SK-N-SH treated with all-trans-retinoic acid at 6 μM for 48 hours (cell line): ENCODE data around the gene FBN3.

Experiments used
- ATAC-seq: fragments of 200-7000 bp; cut with Tn5 transposase; 3 replicates; pipeline ENCODE4 v1.9.1; 2020; ENCODE audit warnings: mild to moderate bottlenecking, moderate library complexity
- BACH2 ChIP-seq: fragments of 250-450 bp; sonication (Bioruptor Pico); IDR thresholded peaks from 2 replicates; pipeline ENCODE4 v1.9.0; 2021; ENCODE audit warnings: mild to moderate bottlenecking, borderline replicate concordance
- CSDC2 ChIP-seq: fragments of 250-450 bp; sonication (Bioruptor Pico); IDR thresholded peaks from 2 replicates; pipeline ENCODE4 v1.5.0; 2020; ENCODE audit warnings: mild to moderate bottlenecking, moderate library complexity
- ESRRG ChIP-seq: fragments of 250-450 bp; sonication (Bioruptor Pico); IDR thresholded peaks from 2 replicates; pipeline ENCODE4 v1.6.1; 2021; ENCODE audit warnings: mild to moderate bottlenecking
- GLIS3 ChIP-seq: fragments of 250-450 bp; sonication (Bioruptor Pico); IDR thresholded peaks from 2 replicates; pipeline ENCODE4 v1.5.0; 2020; ENCODE audit warnings: mild to moderate bottlenecking, moderate library complexity
- ISL1 ChIP-seq: fragments of 250-450 bp; sonication (Bioruptor Pico); IDR thresholded peaks from 2 replicates; pipeline ENCODE4 v2.1.2; 2022; ENCODE audit warnings: mild to moderate bottlenecking, moderate library complexity
- OSR1 ChIP-seq: fragments of 250-450 bp; sonication (Bioruptor Pico); IDR thresholded peaks from 2 replicates; pipeline ENCODE4 v1.8.0; 2022; ENCODE audit warnings: moderate library complexity, mild to moderate bottlenecking, inconsistent platforms
- PPARA ChIP-seq: fragments of 250-450 bp; sonication (Bioruptor Pico); IDR thresholded peaks from 2 replicates; pipeline ENCODE4 v1.5.0; 2020; ENCODE audit warnings: mild to moderate bottlenecking, borderline replicate concordance
- RARB ChIP-seq: fragments of 250-450 bp; sonication (Bioruptor Pico); IDR thresholded peaks from 2 replicates; pipeline ENCODE4 v1.8.0; 2021; ENCODE audit warnings: mild to moderate bottlenecking, moderate library complexity
- SNAI2 ChIP-seq: fragments of 250-450 bp; sonication (Bioruptor Pico); IDR thresholded peaks from 2 replicates; pipeline ENCODE4 v1.5.0; 2020; ENCODE audit warnings: mild to moderate bottlenecking, moderate library complexity
- TCF4 ChIP-seq: fragments of 250-450 bp; sonication (Bioruptor Pico); IDR thresholded peaks from 2 replicates; pipeline ENCODE4 v1.8.0; 2021; ENCODE audit warnings: mild to moderate bottlenecking, moderate library complexity, borderline replicate concordance
- TOX ChIP-seq: fragments of 250-450 bp; sonication (Bioruptor Pico); IDR thresholded peaks from 2 replicates; pipeline ENCODE4 v1.8.0; 2021; ENCODE audit warnings: mild to moderate bottlenecking, moderate library complexity, borderline replicate concordance
- ZC3H10 ChIP-seq: fragments of 250-450 bp; sonication (Bioruptor Pico); IDR thresholded peaks from 2 replicates; pipeline ENCODE4 v1.5.1; 2021; ENCODE audit warnings: mild to moderate bottlenecking, moderate library complexity
- ZFP30 ChIP-seq: fragments of 450-650 bp; formaldehyde crosslinking; IDR thresholded peaks from 2 replicates; pipeline ENCODE4 v1.5.0; 2022; ENCODE audit warnings: mild to moderate bottlenecking, moderate library complexity
- ZNF565 ChIP-seq: fragments of 450-650 bp; formaldehyde crosslinking; conservative IDR thresholded peaks from 2 replicates; pipeline ENCODE4 v1.5.0; 2020; ENCODE audit warnings: low read depth, mild to moderate bottlenecking, moderate library complexity
- ZNF70 ChIP-seq: fragments of 450-650 bp; formaldehyde crosslinking; IDR thresholded peaks from 2 replicates; pipeline ENCODE4 v1.5.0; 2020; ENCODE audit warnings: mild to moderate bottlenecking, moderate library complexity
- ZNF8 ChIP-seq: fragments of 450-650 bp; formaldehyde crosslinking; IDR thresholded peaks from 2 replicates; pipeline ENCODE4 v1.5.0; 2020; ENCODE audit warnings: mild to moderate bottlenecking, moderate library complexity
- TF ChIP-seq, protein P1 (sequence below): fragments of 250-450 bp; sonication (Bioruptor Pico); IDR thresholded peaks from 2 replicates; pipeline ENCODE4 v1.8.0; 2020; ENCODE audit warnings: mild to moderate bottlenecking, moderate library complexity, borderline replicate concordance
- TF ChIP-seq, protein P2 (sequence below): fragments of 250-450 bp; sonication (Bioruptor Pico); IDR thresholded peaks from 2 replicates; pipeline ENCODE4 v1.8.0; 2021; ENCODE audit warnings: low read depth, mild to moderate bottlenecking, moderate library complexity, borderline replicate concordance
- TF ChIP-seq, protein P3 (sequence below): fragments of 250-450 bp; sonication (Bioruptor Pico); IDR thresholded peaks from 2 replicates; pipeline ENCODE4 v1.5.1; 2020; ENCODE audit warnings: low read depth, mild to moderate bottlenecking, moderate library complexity
- TF ChIP-seq, protein P4 (sequence below): fragments of 250-450 bp; sonication (Bioruptor Pico); IDR thresholded peaks from 2 replicates; pipeline ENCODE4 v1.5.1; 2021; ENCODE audit warnings: mild to moderate bottlenecking, moderate library complexity
- TF ChIP-seq, protein P5 (sequence below): fragments of 250-450 bp; sonication (Bioruptor Pico); IDR thresholded peaks from 2 replicates; pipeline ENCODE4 v1.5.0; 2020; ENCODE audit warnings: mild to moderate bottlenecking, moderate library complexity

The FBN3 gene

DNA sequence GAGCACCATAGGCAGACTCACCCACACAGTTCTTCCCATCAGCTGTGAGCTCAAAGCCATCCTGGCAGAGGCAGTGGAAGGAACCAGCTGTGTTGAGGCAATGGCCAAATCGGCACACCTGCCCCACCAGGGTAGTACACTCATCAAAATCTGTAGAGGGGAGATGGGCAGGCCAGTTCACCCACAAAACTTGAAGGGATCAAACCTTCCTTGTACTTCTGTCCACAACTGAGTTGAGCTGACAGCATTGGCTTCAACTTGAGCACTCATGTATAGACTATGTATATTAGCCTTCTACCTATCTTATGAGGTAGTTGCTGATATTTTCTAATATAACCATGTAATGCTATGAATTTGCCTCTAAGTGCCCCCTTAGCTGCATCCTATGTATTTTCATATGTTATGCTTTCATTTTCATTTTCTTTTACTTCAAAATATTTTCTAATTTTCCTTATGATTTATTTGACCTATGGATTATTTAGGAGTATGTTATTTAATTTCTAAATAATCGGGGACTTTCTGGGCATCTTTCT lies 54.0 kb downstream of the FBN3 start:
- TF ChIP-seq ZC3H10 (CRISPR knock-in tag) = no peak
- TF ChIP-seq ESRRG = no peak
- TF ChIP-seq, protein P1, sequence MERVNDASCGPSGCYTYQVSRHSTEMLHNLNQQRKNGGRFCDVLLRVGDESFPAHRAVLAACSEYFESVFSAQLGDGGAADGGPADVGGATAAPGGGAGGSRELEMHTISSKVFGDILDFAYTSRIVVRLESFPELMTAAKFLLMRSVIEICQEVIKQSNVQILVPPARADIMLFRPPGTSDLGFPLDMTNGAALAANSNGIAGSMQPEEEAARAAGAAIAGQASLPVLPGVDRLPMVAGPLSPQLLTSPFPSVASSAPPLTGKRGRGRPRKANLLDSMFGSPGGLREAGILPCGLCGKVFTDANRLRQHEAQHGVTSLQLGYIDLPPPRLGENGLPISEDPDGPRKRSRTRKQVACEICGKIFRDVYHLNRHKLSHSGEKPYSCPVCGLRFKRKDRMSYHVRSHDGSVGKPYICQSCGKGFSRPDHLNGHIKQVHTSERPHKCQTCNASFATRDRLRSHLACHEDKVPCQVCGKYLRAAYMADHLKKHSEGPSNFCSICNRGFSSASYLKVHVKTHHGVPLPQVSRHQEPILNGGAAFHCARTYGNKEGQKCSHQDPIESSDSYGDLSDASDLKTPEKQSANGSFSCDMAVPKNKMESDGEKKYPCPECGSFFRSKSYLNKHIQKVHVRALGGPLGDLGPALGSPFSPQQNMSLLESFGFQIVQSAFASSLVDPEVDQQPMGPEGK (CRISPR knock-in tag) = no peak
- no peak for TF ChIP-seq ZFP30 (CRISPR knock-in tag)
- TF ChIP-seq TCF4 (CRISPR knock-in tag) = no peak
- no peak for TF ChIP-seq PPARA (CRISPR knock-in tag)
- TF ChIP-seq ZNF565 (CRISPR knock-in tag) = no peak
- TF ChIP-seq, protein P2, sequence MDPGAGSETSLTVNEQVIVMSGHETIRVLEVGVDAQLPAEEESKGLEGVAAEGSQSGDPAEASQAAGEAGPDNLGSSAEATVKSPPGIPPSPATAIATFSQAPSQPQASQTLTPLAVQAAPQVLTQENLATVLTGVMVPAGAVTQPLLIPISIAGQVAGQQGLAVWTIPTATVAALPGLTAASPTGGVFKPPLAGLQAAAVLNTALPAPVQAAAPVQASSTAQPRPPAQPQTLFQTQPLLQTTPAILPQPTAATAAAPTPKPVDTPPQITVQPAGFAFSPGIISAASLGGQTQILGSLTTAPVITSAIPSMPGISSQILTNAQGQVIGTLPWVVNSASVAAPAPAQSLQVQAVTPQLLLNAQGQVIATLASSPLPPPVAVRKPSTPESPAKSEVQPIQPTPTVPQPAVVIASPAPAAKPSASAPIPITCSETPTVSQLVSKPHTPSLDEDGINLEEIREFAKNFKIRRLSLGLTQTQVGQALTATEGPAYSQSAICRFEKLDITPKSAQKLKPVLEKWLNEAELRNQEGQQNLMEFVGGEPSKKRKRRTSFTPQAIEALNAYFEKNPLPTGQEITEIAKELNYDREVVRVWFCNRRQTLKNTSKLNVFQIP = no peak
- ATAC-seq = no peak

DNA sequence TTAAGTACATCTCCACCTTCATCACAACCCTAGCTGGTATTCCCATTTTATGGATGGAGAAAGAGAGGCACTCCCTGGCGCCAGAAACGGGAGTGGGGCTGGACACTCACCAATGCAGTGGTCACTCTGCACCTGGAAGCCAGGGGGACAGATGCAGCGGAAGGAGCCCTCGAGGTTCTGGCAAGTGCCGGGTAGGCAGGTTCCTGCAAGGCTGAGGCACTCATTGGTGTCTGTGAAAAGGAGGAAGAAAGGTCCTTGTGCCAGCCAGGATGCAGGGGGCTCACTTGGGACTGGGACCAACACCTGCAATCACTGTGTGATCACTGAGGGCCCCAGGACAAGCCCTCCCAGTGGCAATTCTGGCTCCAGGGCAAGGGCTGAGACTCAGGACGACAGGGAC lies 55.1 kb downstream of the FBN3 start:
- no peak for ATAC-seq
- TF ChIP-seq RARB (no peak), ESRRG (no peak), ZNF8 (CRISPR knock-in tag) (no peak), ZNF565 (CRISPR knock-in tag) (no peak), ZNF70 (no peak), BACH2 (CRISPR knock-in tag) (no peak), TOX (CRISPR knock-in tag) (no peak), TCF4 (CRISPR knock-in tag) (no peak), GLIS3 (CRISPR knock-in tag) (no peak)

DNA sequence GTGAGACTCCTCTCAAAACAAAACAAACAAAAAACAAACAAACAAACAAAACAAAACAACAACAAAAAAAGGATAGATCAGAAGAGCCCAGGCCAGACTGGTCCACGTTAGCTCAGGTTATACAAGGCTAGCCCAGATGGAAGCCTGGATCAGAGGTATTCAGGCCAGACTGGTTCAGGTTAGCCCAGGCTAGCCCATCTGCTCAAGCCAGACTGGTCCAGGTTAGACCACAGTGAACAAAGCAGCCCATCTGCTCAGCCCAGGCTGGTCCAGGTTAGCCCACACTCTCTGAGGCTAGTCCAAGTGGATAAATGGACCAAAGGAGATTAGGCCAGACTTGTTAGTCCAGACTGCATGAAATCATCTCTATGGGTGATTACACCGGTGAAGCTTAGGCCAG lies 55.7 kb downstream of the FBN3 start:
- ATAC-seq = no peak
- TF ChIP-seq CSDC2 (no peak), PPARA (CRISPR knock-in tag) (no peak), ZNF565 (CRISPR knock-in tag) (no peak), ISL1 (no peak), RARB (no peak), TCF4 (CRISPR knock-in tag) (no peak), ZNF8 (CRISPR knock-in tag) (no peak), SNAI2 (CRISPR knock-in tag) (no peak), OSR1 (no peak), ZFP30 (CRISPR knock-in tag) (no peak), ZNF70 (no peak), BACH2 (CRISPR knock-in tag) (no peak), ZC3H10 (CRISPR knock-in tag) (no peak), ESRRG (no peak), TOX (CRISPR knock-in tag) (no peak)
- TF ChIP-seq, protein P3, sequence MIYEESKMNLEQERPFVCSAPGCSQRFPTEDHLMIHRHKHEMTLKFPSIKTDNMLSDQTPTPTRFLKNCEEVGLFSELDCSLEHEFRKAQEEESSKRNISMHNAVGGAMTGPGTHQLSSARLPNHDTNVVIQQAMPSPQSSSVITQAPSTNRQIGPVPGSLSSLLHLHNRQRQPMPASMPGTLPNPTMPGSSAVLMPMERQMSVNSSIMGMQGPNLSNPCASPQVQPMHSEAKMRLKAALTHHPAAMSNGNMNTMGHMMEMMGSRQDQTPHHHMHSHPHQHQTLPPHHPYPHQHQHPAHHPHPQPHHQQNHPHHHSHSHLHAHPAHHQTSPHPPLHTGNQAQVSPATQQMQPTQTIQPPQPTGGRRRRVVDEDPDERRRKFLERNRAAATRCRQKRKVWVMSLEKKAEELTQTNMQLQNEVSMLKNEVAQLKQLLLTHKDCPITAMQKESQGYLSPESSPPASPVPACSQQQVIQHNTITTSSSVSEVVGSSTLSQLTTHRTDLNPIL (CRISPR knock-in tag) = no peak
- TF ChIP-seq, protein P1 (CRISPR knock-in tag) = no peak
- TF ChIP-seq, protein P4, sequence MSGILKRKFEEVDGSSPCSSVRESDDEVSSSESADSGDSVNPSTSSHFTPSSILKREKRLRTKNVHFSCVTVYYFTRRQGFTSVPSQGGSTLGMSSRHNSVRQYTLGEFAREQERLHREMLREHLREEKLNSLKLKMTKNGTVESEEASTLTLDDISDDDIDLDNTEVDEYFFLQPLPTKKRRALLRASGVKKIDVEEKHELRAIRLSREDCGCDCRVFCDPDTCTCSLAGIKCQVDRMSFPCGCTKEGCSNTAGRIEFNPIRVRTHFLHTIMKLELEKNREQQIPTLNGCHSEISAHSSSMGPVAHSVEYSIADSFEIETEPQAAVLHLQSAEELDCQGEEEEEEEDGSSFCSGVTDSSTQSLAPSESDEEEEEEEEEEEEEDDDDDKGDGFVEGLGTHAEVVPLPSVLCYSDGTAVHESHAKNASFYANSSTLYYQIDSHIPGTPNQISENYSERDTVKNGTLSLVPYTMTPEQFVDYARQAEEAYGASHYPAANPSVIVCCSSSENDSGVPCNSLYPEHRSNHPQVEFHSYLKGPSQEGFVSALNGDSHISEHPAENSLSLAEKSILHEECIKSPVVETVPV (CRISPR knock-in tag) = no peak

DNA sequence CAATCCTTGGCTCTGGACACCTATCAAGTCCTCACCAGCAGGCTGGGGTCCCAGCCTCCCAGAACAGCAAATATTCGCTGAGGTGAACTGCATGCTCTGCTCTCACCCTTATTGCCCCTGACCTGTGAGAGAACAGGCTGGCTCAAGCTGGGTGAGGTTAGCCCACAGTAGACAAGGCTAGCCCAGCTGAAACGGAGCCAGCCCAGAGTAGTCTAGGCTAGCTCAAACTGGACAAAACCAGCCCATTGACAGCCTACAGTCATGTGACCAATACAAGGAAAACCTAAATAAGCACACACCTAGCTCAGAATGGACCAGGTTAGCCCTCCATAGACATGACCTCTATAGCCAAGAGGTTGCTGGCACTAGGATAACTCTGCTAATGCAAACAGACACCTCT lies 58.4 kb downstream of the FBN3 start:
- ATAC-seq = no peak
- TF ChIP-seq, protein P4 (CRISPR knock-in tag) = no peak
- no peak for TF ChIP-seq RARB
- no peak for TF ChIP-seq OSR1
- TF ChIP-seq, protein P3 (CRISPR knock-in tag) = no peak
- TF ChIP-seq SNAI2 (CRISPR knock-in tag) = no peak
- no peak for TF ChIP-seq ZC3H10 (CRISPR knock-in tag)
- TF ChIP-seq, protein P5, sequence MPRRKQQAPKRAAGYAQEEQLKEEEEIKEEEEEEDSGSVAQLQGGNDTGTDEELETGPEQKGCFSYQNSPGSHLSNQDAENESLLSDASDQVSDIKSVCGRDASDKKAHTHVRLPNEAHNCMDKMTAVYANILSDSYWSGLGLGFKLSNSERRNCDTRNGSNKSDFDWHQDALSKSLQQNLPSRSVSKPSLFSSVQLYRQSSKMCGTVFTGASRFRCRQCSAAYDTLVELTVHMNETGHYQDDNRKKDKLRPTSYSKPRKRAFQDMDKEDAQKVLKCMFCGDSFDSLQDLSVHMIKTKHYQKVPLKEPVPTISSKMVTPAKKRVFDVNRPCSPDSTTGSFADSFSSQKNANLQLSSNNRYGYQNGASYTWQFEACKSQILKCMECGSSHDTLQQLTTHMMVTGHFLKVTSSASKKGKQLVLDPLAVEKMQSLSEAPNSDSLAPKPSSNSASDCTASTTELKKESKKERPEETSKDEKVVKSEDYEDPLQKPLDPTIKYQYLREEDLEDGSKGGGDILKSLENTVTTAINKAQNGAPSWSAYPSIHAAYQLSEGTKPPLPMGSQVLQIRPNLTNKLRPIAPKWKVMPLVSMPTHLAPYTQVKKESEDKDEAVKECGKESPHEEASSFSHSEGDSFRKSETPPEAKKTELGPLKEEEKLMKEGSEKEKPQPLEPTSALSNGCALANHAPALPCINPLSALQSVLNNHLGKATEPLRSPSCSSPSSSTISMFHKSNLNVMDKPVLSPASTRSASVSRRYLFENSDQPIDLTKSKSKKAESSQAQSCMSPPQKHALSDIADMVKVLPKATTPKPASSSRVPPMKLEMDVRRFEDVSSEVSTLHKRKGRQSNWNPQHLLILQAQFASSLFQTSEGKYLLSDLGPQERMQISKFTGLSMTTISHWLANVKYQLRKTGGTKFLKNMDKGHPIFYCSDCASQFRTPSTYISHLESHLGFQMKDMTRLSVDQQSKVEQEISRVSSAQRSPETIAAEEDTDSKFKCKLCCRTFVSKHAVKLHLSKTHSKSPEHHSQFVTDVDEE (CRISPR knock-in tag) = no peak
